Measurements from ENCODE around the gene TRIM44.

DNA sequence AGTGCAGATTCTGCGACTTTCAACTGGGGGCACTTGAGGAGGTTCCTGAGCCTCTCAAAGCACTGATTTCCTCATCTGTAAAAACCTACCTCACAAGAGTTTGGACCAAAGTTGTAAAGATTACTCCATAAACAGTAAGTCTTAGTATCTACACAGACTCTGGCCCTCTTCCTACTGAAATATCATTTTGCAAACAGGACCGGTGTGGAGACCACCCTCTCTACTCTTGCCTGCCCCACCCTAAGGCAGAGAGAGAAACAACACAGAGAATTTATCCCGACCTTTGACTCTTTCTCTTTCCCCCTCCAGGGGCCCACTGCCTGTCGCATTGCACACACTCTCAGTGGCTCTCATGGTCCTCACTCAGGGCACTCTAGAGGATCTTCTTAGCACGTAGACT, 163.4 kb downstream of the TRIM44 start:
- TF ChIP-seq, protein P1, sequence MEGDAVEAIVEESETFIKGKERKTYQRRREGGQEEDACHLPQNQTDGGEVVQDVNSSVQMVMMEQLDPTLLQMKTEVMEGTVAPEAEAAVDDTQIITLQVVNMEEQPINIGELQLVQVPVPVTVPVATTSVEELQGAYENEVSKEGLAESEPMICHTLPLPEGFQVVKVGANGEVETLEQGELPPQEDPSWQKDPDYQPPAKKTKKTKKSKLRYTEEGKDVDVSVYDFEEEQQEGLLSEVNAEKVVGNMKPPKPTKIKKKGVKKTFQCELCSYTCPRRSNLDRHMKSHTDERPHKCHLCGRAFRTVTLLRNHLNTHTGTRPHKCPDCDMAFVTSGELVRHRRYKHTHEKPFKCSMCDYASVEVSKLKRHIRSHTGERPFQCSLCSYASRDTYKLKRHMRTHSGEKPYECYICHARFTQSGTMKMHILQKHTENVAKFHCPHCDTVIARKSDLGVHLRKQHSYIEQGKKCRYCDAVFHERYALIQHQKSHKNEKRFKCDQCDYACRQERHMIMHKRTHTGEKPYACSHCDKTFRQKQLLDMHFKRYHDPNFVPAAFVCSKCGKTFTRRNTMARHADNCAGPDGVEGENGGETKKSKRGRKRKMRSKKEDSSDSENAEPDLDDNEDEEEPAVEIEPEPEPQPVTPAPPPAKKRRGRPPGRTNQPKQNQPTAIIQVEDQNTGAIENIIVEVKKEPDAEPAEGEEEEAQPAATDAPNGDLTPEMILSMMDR (IDR thresholded peaks at IDR 0.05) = no peak
- TF ChIP-seq POLR2A (IDR thresholded peaks at IDR 0.05) = no peak
